K562 (cell line): ENCODE results near the gene RASL12. TPM values are rescaled to one million over a fixed set of nuclear protein-coding genes. Genes with fewer than 3 reads are reported as not detected.
A peak's percentile ranks its signal among the peaks of the same experiment; 100 is the strongest.

ENCODE experiments used
- ATAC-seq: fragments of 200-7000 bp; cut with Tn5 transposase; 3 replicates; pipeline ENCODE4 v1.9.1; 2020; ENCODE audit warnings: moderate library complexity
- BruUV-seq: library from RNA; stranded (reverse); fragments of 400-500 nt; replicated peaks from 2 replicates; lab custom pipeline; 2021; lab: Mats Ljungman, UMichigan
- CTCF ChIA-PET: fragments of 300-600 bp; formaldehyde crosslinking; extraction: SDS; loops from one replicate; lab custom pipeline; 2021; ENCODE audit warnings: low intra/inter-chr PET ratio; lab: Yijun Ruan, JAX
- POLR2A ChIA-PET: fragments of 300-600, 350-650 bp; sonication (Branson Sonifier 250); formaldehyde crosslinking; extraction: SDS; loops from one replicate; lab custom pipeline; 2021; ENCODE audit warnings: antibody characterized with exemption, inconsistent platforms; lab: Yijun Ruan, JAX
- DNase-seq, 4 experiments: peaks; one replicate each; pipeline versions ENCODE4 v3.0.0 to v3.0.0-alpha.2; 2011 to 2018; ENCODE audit warnings: low spot score in 3 of 4, mixed read lengths in 3 of 4; ENCODE audit errors: extremely low read depth in 1 of 4
- FAIRE-seq: peaks from 2 replicates; lab custom pipeline; 2011; peaks lifted over from hg19 to GRCh38; lab: Jason Lieb, UNC
- H2AFZ ChIP-seq: 2 replicates; pipeline ENCODE4 v1.6.0; 2011; ENCODE audit warnings: low read depth, low read length, control low read depth, inconsistent platforms
- H3K27ac ChIP-seq: fragments of 200-600 bp; 3 replicates; pipeline ENCODE4 v1.8.0; 2011; ENCODE audit warnings: low read depth, mild to moderate bottlenecking, control low read depth, inconsistent platforms, low read length, moderate library complexity, mixed read lengths; ENCODE audit errors: extremely low read depth
- H3K27me3 ChIP-seq, 2 experiments: fragments of 300-600 bp in 1 of 2; 2 replicates in 1 of 2; 3 replicates in 1 of 2; pipeline versions ENCODE4 v1.6.0 to v1.8.0; 2011; ENCODE audit warnings: inconsistent platforms in 2 of 2, low read length in 2 of 2, mild to moderate bottlenecking in 1 of 2, mixed read lengths in 1 of 2, moderate library complexity in 1 of 2; ENCODE audit not compliant: control insufficient read depth in 2 of 2, insufficient read depth in 2 of 2
- H3K36me3 ChIP-seq: fragments of 300-600 bp; 3 replicates; pipeline ENCODE4 v1.8.0; 2011; ENCODE audit warnings: mild to moderate bottlenecking, low read length, inconsistent platforms; ENCODE audit not compliant: control insufficient read depth, insufficient read depth
- H3K4me1 ChIP-seq, 2 experiments: fragments of 200-600 bp in 1 of 2; replicated peaks in 1 of 2; 2 replicates in 1 of 2; 3 replicates in 1 of 2; pipeline versions ENCODE4 v1.5.1 to v1.8.0; 2011; ENCODE audit warnings: inconsistent platforms in 2 of 2, low read length in 2 of 2, mild to moderate bottlenecking in 1 of 2, mixed read lengths in 1 of 2, moderate library complexity in 1 of 2; ENCODE audit not compliant: control insufficient read depth in 2 of 2, insufficient read depth in 2 of 2
- H3K4me2 ChIP-seq: 2 replicates; pipeline ENCODE4 v1.6.1; 2011; ENCODE audit warnings: low read length, control low read depth, inconsistent platforms, mixed read lengths; ENCODE audit not compliant: insufficient read depth
- H3K4me3 ChIP-seq: fragments of 200-600 bp; sonication (generic), shearing (Covaris generic); 2 replicates; pipeline ENCODE4 v1.5.1; 2016; ENCODE audit warnings: control low read depth, inconsistent platforms
- H3K79me2 ChIP-seq: fragments of 200-600 bp; 3 replicates; pipeline ENCODE4 v1.8.0; 2011; ENCODE audit warnings: low read length, inconsistent platforms; ENCODE audit not compliant: control insufficient read depth, insufficient read depth
- H3K9ac ChIP-seq, 2 experiments: 2 replicates each; pipeline versions ENCODE4 v1.6.0 to v1.6.1; 2011; ENCODE audit warnings: low read depth in 2 of 2, low read length in 2 of 2, control low read depth in 1 of 2, inconsistent platforms in 1 of 2, mild to moderate bottlenecking in 1 of 2, mixed read lengths in 1 of 2; ENCODE audit not compliant: insufficient read depth in 1 of 2
- H3K9me1 ChIP-seq: one replicate; pipeline ENCODE4 v1.6.0; 2011; ENCODE audit warnings: inconsistent platforms, mild to moderate bottlenecking, low read length, moderate library complexity; ENCODE audit not compliant: control insufficient read depth, insufficient read depth
- H3K9me3 ChIP-seq: replicated peaks from 2 replicates; pipeline ENCODE4 v1.5.1; 2011; ENCODE audit warnings: low read depth, low read length, inconsistent platforms; ENCODE audit not compliant: control insufficient read depth, insufficient read depth
- H4K20me1 ChIP-seq: replicated peaks from 2 replicates; pipeline ENCODE4 v1.6.1; 2011; ENCODE audit warnings: low read length, inconsistent platforms, mixed read lengths; ENCODE audit not compliant: control insufficient read depth, insufficient read depth
- ARHGAP35 ChIP-seq: fragments of 450-650 bp; IDR thresholded peaks from 2 replicates; pipeline ENCODE4 v1.6.1; 2018; ENCODE audit not compliant: partially characterized antibody
- BHLHE40 ChIP-seq: IDR thresholded peaks from 2 replicates; pipeline ENCODE4 v1.6.1; 2011; ENCODE audit warnings: low read length, improper control_type of control experiment
- BRD4 ChIP-seq: fragments of 200-600 bp; sonication (generic); IDR thresholded peaks from 2 replicates; pipeline ENCODE4 v1.6.1; 2017; ENCODE audit warnings: inconsistent platforms
- CBFA2T2 ChIP-seq: fragments of 450-650 bp; conservative IDR thresholded peaks from 2 replicates; pipeline ENCODE4 v1.6.1; 2017; ENCODE audit warnings: mild to moderate bottlenecking
- CEBPG ChIP-seq, 3 experiments: fragments of 200-800 bp in 1 of 3; sonication (Bioruptor generic) in 1 of 3; sonication (generic) in 1 of 3; formaldehyde crosslinking in 1 of 3; IDR thresholded peaks in 2 of 3; conservative IDR thresholded peaks in 1 of 3; 2 replicates each; pipeline versions ENCODE4 v1.6.1 to v1.8.0; 2016 to 2022; ENCODE audit warnings: missing compliant biosample characterization in 2 of 3, missing genetic modification characterization in 2 of 3, mild to moderate bottlenecking in 1 of 3, missing genetic modification reagents in 1 of 3
- FOXM1 ChIP-seq, 2 experiments: fragments of 450-650 bp in 1 of 2; sonication (generic) in 1 of 2; formaldehyde crosslinking in 1 of 2; IDR thresholded peaks; 2 replicates each; pipeline versions ENCODE4 v1.6.1 to v1.9.0; 2017 to 2022; ENCODE audit warnings: low read depth in 2 of 2, mild to moderate bottlenecking in 2 of 2, missing genetic modification reagents in 1 of 2, moderate library complexity in 1 of 2
- MYC ChIP-seq, 2 experiments: fragments of 250-450 bp in 1 of 2; sonication (Bioruptor Pico) in 1 of 2; IDR thresholded peaks; 2 replicates each; pipeline versions ENCODE4 v1.5.1 to v1.6.1; 2012 to 2021; ENCODE audit warnings: low read depth in 2 of 2, borderline replicate concordance in 1 of 2, improper control_type of control experiment in 1 of 2, low read length in 1 of 2, mild to moderate bottlenecking in 1 of 2, moderate library complexity in 1 of 2
- NFXL1 ChIP-seq: fragments of 450-650 bp; formaldehyde crosslinking; IDR thresholded peaks from 2 replicates; pipeline ENCODE4 v1.4.0; 2021; ENCODE audit warnings: mild to moderate bottlenecking
- PML ChIP-seq: IDR thresholded peaks from 2 replicates; pipeline ENCODE4 v1.6.1; 2012; ENCODE audit warnings: low read length, inconsistent platforms
- PRPF4 ChIP-seq: fragments of 200-400 bp; formaldehyde crosslinking; IDR thresholded peaks from one replicate; pipeline ENCODE4 v1.6.1; 2017; ENCODE audit warnings: low read length, low read depth, mild to moderate bottlenecking; ENCODE audit not compliant: insufficient read depth, poor library complexity, severe bottlenecking
- SOX6 ChIP-seq: fragments of 450-650 bp; IDR thresholded peaks from 2 replicates; pipeline ENCODE4 v1.6.1; 2014; ENCODE audit warnings: mild to moderate bottlenecking
- ZFX ChIP-seq: sonication (generic); formaldehyde crosslinking; IDR thresholded peaks from 2 replicates; pipeline ENCODE4 v1.8.0; 2022; ENCODE audit warnings: mild to moderate bottlenecking, missing genetic modification reagents, moderate library complexity
- ZNF551 ChIP-seq: fragments of 250-450 bp; sonication (Bioruptor Pico); IDR thresholded peaks from 2 replicates; pipeline ENCODE4 v1.5.0; 2021; ENCODE audit warnings: mild to moderate bottlenecking, moderate library complexity
- WGBS: fragments of 100-300 bp; shearing (Covaris generic); methylation state at CpG from one replicate; pipeline ENCODE4 v1.1.6; 2016; ENCODE audit warnings: low coverage, mixed read lengths; ENCODE audit not compliant: insufficient coverage; ENCODE audit errors: missing lambda C conversion rate; 5-methylcytosine and 5-hydroxymethylcytosine counted together
- in situ Hi-C: fragments of 300-500 bp; cut with MboI; formaldehyde crosslinking; loops from 4 replicates; pipeline ENCODE4 v1.15.0; 2018; ENCODE audit warnings: inconsistent platforms, mixed read lengths
- intact Hi-C: fragments of 100-400 bp; cut with micrococcal nuclease; formaldehyde crosslinking; loops from 2 replicates; pipeline ENCODE4 v1.14.2; 2022
- polyA plus RNA-seq, 8 experiments: library from polyadenylated mRNA; depleted of rRNA in 4 of 8; stranded (reverse) in 5 of 8; unstranded in 3 of 8; fragments of >200 nt; fragmentation: Nextera tagmentation in 2 of 8; fragmentation: Illumina TruSeq in 1 of 8; extraction: Ambion mirVana in 2 of 8; extraction: Trizol in 1 of 8; gene quantifications; 2 replicates each; pipeline versions ENCODE4 v1.2.1 to v1.2.3, GENCODE V29; 2011 to 2014; ENCODE audit warnings: inconsistent platforms in 1 of 8, missing spikeins in 1 of 8
- total RNA-seq, 7 experiments: library from RNA; depleted of rRNA in 6 of 7; stranded (reverse); fragments of >200 nt in 6 of 7; fragmentation: Illumina TruSeq in 2 of 7; extraction: Trizol in 2 of 7; gene quantifications; 2 replicates each; pipeline versions ENCODE4 v1.2.1 to v1.2.3, GENCODE V29; 2011 to 2021; ENCODE audit warnings: low replicate concordance in 1 of 7
- TF ChIP-seq, protein P1 (sequence below), 2 experiments: IDR thresholded peaks; 2 replicates each; pipeline ENCODE4 v1.6.1; 2011; ENCODE audit warnings: borderline replicate concordance in 1 of 2, control low read depth in 1 of 2, low read depth in 1 of 2, low read length in 1 of 2, mild to moderate bottlenecking in 1 of 2, mixed read lengths in 1 of 2, moderate library complexity in 1 of 2; ENCODE audit not compliant: insufficient read depth in 1 of 2, insufficient read length in 1 of 2, poor library complexity in 1 of 2, severe bottlenecking in 1 of 2; ENCODE audit errors: extremely low read depth in 1 of 2
- TF ChIP-seq, protein P2 (sequence below): sonication (generic); formaldehyde crosslinking; IDR thresholded peaks from 2 replicates; pipeline ENCODE4 v1.8.0; 2022; ENCODE audit warnings: missing genetic modification reagents, mild to moderate bottlenecking, moderate library complexity, borderline replicate concordance
- TF ChIP-seq, protein P3 (sequence below): fragments of 250-450 bp; sonication (Bioruptor Pico); IDR thresholded peaks from 2 replicates; pipeline ENCODE4 v1.4.0; 2020; ENCODE audit warnings: borderline replicate concordance

Gene RASL12
- total and polyA plus RNA-seq, 9 of the 15 experiments (the other 6 are each of a cell fraction or from before 2014, with no cell fraction given) = not detected

- TF ChIP-seq, protein P1, sequence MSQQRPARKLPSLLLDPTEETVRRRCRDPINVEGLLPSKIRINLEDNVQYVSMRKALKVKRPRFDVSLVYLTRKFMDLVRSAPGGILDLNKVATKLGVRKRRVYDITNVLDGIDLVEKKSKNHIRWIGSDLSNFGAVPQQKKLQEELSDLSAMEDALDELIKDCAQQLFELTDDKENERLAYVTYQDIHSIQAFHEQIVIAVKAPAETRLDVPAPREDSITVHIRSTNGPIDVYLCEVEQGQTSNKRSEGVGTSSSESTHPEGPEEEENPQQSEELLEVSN (IDR thresholded peaks at IDR 0.05; ENCODE audit: borderline replicate concordance in 1 of 2, extremely low read depth in 1 of 2, insufficient read depth in 1 of 2, insufficient read length in 1 of 2, low read depth in 1 of 2, low read length in 1 of 2, poor library complexity in 1 of 2, severe bottlenecking in 1 of 2) = peak in 1 of 2 experiments; percentile 32
- TF ChIP-seq, protein P2, sequence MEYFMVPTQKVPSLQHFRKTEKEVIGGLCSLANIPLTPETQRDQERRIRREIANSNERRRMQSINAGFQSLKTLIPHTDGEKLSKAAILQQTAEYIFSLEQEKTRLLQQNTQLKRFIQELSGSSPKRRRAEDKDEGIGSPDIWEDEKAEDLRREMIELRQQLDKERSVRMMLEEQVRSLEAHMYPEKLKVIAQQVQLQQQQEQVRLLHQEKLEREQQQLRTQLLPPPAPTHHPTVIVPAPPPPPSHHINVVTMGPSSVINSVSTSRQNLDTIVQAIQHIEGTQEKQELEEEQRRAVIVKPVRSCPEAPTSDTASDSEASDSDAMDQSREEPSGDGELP = no peak
- TF ChIP-seq ZFX (0 out of 2 replicates have a peak, but pooled peaks have one; percentile 15), PML (no peak)
Measured at GRCh38 chr15:65077981-65078352, 10.2 kb upstream of the RASL12 start (continued).

DNA sequence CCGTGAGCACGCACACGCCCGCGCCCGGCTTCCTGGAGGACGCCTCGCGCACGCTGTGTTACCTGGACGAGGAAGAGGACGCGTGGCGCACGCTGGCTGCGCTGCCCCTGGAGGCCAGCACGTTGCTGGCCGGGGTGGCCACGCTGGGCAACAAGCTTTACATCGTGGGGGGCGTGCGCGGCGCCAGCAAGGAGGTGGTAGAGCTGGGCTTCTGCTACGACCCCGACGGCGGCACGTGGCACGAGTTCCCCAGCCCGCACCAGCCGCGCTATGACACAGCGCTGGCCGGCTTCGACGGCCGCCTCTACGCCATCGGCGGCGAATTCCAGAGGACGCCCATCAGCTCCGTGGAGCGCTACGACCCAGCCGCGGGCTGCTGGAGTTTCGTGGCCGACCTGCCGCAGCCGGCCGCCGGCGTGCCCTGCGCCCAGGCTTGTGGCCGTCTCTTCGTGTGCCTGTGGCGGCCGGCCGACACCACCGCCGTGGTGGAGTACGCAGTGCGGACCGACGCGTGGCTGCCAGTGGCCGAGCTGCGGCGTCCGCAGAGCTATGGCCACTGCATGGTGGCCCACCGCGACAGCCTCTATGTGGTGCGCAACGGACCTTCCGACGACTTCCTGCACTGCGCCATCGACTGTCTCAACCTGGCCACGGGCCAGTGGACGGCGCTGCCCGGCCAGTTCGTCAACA is 9.6 kb upstream of the RASL12 start:
- no peak overlapping the region for H2AFZ ChIP-seq
- no peak for DNase-seq
- WGBS = 76% methylated on average over 20 of the region's 85 CpGs
- BruUV-seq = no TSS peak
- H3K9me1 ChIP-seq = no peaks in the 10 kb centered on the region
- in situ Hi-C loops = no loop called here
- no peaks in the 10 kb centered on the region for H3K36me3 ChIP-seq
- no peaks in the 10 kb centered on the region for H4K20me1 ChIP-seq
- no peak overlapping the region for H3K27ac ChIP-seq
- no peak overlapping the region for H3K4me2 ChIP-seq
- ChIA-PET CTCF (no interaction called here), POLR2A (no interaction called here)
- intact Hi-C loops = no loop called here
- H3K27me3 ChIP-seq = peaks cover 7 to 26% of the 10 kb centered on the region in 2 experiments; a peak in 3 of 5 replicates
- ATAC-seq = no peak
- H3K79me2 ChIP-seq = no peaks in the 10 kb centered on the region
- no peak overlapping the region for H3K4me3 ChIP-seq
- peaks cover 0 to 16% of the 10 kb centered on the region in 2 experiments; a peak in 2 of 5 replicates for H3K4me1 ChIP-seq
- no peak overlapping the region for H3K9ac ChIP-seq
- no peaks in the 10 kb centered on the region; the same call in 1 of the 2 replicates for H3K9me3 ChIP-seq
- no peak for FAIRE-seq
- TF ChIP-seq, protein P3, sequence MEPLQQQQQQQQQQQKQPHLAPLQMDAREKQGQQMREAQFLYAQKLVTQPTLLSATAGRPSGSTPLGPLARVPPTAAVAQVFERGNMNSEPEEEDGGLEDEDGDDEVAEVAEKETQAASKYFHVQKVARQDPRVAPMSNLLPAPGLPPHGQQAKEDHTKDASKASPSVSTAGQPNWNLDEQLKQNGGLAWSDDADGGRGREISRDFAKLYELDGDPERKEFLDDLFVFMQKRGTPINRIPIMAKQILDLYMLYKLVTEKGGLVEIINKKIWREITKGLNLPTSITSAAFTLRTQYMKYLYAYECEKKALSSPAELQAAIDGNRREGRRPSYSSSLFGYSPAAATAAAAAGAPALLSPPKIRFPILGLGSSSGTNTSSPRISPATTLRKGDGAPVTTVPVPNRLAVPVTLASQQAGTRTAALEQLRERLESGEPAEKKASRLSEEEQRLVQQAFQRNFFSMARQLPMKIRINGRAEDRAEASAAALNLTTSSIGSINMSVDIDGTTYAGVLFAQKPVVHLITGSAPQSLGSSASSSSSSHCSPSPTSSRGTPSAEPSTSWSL = no peak
- TF ChIP-seq BHLHE40 = no peak
- no peak for TF ChIP-seq CBFA2T2
- no peak for TF ChIP-seq SOX6
- no peak for TF ChIP-seq ARHGAP35
- TF ChIP-seq ZNF551 (CRISPR knock-in tag) = no peak
- no peak for TF ChIP-seq NFXL1
- no peak for TF ChIP-seq PRPF4
- TF ChIP-seq MYC (IDR thresholded peaks at IDR 0.05; ENCODE audit: low read depth, low read length) = no peak
- TF ChIP-seq MYC (CRISPR knock-in tag; IDR thresholded peaks at IDR 0.05; ENCODE audit: borderline replicate concordance, low read depth) = no peak
- TF ChIP-seq FOXM1 (IDR thresholded peaks at IDR 0.05; ENCODE audit: low read depth) = no peak
- no peak for TF ChIP-seq FOXM1 (CRISPR knock-in tag; IDR thresholded peaks at IDR 0.05; ENCODE audit: low read depth)
- no peak for TF ChIP-seq CEBPG (CRISPR knock-in tag; IDR thresholded peaks at IDR 0.05)
- TF ChIP-seq CEBPG (tag; conservative IDR thresholded peaks at IDR 0.05 in 1 of 2, IDR thresholded peaks at IDR 0.05 in 1 of 2) = no peak
- no peak for TF ChIP-seq BRD4
